Activated T-cell treated with anti-CD3 and anti-CD28 coated beads for 48 hours (primary cell): Measurements from ENCODE around the gene LIG3.
A peak's percentile ranks its signal among the peaks of the same experiment; 100 is the strongest.
"Not testable (repeated sequence)": the region's sequence is repeated elsewhere in the genome, so short reads cannot be mapped to it uniquely, and the experiment has no call there.

Experiments
- DNase-seq: peaks from one replicate; pipeline ENCODE4 v3.0.0-alpha.2; 2020; ENCODE audit warnings: low read depth

LIG3 gene

DNA sequence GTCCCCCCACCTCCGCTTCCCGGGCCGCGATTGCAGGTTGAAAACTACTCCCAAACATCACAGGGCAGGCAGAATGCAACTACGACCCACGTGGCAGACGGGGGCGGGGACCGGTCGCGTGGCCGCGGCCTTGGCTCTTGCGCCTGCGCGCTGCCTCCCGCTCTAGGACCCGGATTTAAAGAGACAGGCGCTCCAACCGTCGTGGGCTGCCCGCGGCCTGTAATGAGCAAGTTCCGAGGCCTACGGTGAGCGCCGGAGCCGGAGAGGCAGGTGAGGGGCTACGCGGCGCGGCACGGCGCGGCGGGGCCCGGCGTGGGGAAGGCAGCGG lies at the start of gene LIG3:
TSS of gene LIG3 (plus strand) at position 160 of the 328 bp plus-strand sequence. CDS start 2,494 bp downstream, outside the sequence.
- DNase-seq: peak; percentile 95

- DNase-seq: not testable (repeated sequence)
Measured at GRCh38 chr17:34950780-34951179, 29.5 kb upstream of the LIG3 start.

DNA sequence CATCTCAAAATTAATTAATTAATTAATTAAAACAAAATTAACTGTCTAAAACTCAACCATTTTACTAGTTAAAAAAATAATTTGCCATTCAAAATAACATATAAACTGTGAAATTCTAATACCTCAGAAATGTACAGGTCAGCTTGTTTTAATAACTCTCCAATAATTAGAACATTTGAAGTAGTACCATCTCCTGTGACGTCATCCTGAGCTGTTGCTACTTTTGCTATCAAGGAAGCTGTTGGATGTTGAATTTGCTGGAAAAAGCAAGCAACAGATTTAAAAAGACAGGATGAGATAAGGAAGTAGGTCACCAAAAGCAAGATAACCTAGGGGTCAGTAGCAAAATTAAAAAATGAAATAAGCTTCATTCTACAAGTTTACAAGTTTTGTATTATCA lies 21.9 kb upstream of the LIG3 start:
- no peak for DNase-seq

GRCh38 chr17:34961093-34961911 lies 19.0 kb upstream of the LIG3 start, which contains the start of the genes CCT6B and ZNF830:
Gene CCT6B, minus strand, starts transcription at chr17:34961460. Its CDS starts 67 bp downstream, at chr17:34961393.
Gene ZNF830, plus strand, starts transcription at chr17:34961540. Its CDS starts 27 bp downstream, at chr17:34961567.
- DNase-seq: peak; percentile 82

GRCh38 chr17:34974179-34974578 lies 6.1 kb upstream of the LIG3 start:
- no peak for DNase-seq

DNA sequence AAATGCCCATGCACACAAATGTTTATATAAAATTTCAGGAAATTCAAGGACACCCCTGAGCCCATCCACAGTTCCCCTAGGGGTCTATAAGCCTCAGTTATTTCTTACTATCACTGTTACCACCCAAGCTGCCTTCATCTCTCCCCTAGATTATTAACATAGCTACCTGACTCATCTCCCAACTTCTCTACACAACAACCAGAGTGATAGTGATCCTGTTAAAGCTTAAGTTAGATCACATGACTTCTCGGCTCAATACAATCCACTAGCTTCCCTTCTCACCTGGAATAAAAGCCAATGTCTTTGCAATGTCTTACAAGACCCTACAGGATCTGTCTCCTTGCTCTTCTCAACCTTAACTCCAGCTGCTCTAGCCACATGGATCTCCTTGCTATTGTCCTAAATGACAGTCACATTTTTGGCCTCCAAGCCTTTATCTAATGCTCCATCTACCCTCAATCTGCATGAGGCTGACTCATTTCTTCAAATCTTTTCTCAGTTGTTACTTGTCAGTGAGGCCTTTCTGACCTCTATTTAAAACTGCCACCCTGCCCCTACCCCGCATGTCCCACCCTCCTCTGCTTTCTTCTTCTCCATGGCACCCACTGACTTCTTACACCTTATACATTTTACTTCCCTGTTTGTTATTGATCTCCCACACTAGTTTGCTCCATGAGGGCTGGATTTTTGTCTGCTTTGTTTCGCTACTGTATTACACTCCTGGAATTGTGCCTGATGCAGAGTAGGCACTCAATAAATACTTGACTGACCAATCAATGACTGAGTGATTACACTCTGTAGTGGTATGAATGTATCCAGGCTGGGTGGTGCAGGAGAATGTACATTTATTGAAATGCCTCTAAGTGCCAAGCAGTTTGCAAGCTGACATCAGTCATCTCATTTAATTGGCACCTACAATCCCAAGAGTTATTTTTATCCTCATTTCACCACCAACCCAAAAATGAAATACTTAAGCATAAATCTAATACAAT lies 5.2 kb upstream of the LIG3 start:
- no peak for DNase-seq

DNA sequence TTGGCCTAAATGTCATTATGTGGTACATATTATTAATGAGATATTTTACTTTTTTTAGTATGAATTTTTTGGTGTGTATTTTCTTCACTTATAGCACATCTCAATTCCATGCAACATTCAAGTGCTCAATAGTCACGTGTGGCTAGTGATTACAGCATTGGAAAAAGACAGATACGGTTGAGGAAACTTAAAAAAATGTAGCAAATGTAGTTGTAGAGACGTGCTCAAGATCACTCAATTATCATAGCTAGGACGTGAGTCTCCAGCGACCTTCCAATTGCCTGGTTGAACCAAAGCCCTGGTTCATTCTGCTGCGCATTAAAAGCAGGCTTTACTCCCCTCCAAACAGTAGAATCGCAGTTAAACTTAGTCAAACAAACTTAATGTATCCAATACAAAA lies 1.2 kb upstream of the LIG3 start:
- no peak for DNase-seq

GRCh38 chr17:34979650-34980352 lies 511 bp upstream of the LIG3 start:
- DNase-seq: no peak

DNA sequence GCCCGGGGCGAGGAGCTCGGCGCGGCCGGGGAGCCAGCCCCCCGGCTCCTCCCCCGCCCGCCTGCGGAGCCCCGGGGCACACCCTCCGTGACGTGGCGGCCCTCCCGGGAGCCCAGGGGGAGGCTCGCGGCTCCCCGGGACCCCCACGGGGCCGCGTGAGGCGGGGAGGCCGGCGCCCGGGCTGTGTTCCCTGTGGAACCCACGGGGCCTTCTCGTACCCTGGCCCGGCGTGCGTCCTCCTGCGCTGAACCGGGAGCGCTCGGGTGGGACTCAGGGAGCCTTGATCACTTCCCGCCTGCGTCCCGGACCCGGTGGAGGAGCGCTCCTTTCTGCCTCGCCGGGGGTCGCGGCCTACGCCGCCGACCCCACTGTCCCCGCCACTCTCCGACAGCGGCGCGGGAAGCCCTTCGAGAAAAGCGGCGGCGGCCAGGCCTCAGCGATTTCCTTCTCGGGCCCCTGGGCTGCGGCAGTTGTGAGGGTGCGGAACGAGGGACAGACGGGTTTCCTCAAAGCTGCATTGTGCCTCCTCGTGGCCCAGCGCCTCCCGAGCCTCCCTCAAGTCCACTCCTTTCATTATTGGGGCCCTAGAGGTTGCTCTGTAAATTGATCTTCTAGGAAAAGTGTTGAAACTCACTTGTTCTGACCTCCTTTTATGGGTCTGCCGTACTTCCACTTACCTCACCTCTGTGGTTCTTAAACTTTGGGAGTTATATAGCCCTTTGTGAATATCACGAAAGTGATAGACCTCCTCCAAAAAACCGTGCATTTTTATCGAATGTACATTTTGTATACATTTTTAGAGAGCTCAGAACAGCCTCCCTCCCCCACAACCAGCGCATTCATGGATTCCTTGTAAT lies 597 bp downstream of the LIG3 start:
- peak; percentile 59 for DNase-seq

GRCh38 chr17:34981538-34982241 lies 1.4 kb downstream of the LIG3 start:
- no peak for DNase-seq

GRCh38 chr17:34987232-34987631 lies 6.9 kb downstream of the LIG3 start:
- no peak for DNase-seq

DNA sequence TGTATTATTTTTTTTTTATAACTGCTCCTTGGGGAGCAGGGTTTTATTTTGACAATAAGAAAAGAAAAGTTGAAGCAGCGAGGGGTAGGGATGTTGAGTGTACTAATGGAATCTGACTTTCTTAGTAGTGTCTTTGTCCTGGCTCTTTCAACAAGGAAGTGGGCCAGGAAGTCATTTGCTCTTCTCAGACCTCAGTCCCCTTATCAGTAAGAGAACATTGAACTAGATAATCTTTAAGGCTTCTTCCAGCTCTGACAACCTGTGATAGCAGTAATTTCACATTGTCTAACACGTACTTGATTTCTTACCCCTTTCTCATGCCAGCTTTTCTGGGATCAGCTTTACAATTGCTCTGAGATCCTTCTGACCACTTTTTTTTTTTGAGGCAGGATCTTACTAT lies 8.3 kb downstream of the LIG3 start:
- no peak for DNase-seq

DNA sequence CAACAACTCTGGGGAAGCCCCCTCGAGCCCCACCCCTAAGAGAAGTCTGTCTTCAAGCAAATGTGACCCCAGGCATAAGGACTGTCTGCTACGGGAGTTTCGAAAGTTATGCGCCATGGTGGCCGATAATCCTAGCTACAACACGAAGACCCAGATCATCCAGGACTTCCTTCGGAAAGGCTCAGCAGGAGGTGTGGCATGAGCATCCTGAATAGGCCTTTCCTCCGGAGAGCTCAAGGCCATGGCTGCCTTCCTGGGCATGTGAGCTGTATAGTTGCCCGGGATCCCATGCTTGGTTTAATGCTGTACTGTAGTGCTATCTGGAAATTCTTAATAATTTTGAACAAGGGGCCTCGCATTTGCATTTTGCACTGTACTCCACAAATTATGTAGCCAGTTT lies 9.2 kb downstream of the LIG3 start:
- no peak for DNase-seq

DNA sequence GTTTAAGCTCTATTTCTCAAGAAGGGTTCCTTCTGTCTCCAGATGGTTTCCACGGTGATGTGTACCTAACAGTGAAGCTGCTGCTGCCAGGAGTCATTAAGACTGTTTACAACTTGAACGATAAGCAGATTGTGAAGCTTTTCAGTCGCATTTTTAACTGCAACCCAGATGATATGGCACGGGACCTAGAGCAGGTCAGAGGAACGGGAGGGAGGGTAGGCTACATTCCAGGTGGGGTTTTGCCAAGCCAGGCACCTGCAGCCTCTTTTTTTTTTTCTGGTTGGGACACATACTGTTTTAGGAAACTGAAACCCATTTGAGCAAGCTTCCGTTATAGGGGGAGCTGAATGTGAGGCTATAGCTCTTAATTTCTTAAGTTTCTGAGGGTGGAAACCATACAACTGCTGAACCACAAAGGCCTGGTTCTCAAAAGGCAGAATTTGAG lies 10.6 kb downstream of the LIG3 start:
- no peak for DNase-seq

DNA sequence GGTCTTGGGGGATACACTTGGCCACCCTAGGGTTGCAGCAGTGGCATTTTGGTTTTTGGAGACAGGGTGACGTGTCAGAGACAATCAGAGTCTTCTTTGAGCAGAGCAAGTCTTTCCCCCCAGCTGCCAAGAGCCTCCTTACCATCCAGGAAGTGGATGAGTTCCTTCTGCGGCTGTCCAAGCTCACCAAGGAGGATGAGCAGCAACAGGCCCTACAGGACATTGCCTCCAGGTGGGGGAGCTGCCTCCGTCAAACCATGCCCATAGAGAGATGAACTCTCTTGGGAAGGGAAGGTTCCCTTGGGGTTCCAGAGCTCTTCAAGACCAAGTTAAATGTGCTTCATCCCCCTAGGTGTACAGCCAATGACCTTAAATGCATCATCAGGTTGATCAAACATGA lies 11.3 kb downstream of the LIG3 start:
- DNase-seq: no peak

- no peak for DNase-seq
Measured at GRCh38 chr17:34993031-34993430, 12.7 kb downstream of the LIG3 start.

DNA sequence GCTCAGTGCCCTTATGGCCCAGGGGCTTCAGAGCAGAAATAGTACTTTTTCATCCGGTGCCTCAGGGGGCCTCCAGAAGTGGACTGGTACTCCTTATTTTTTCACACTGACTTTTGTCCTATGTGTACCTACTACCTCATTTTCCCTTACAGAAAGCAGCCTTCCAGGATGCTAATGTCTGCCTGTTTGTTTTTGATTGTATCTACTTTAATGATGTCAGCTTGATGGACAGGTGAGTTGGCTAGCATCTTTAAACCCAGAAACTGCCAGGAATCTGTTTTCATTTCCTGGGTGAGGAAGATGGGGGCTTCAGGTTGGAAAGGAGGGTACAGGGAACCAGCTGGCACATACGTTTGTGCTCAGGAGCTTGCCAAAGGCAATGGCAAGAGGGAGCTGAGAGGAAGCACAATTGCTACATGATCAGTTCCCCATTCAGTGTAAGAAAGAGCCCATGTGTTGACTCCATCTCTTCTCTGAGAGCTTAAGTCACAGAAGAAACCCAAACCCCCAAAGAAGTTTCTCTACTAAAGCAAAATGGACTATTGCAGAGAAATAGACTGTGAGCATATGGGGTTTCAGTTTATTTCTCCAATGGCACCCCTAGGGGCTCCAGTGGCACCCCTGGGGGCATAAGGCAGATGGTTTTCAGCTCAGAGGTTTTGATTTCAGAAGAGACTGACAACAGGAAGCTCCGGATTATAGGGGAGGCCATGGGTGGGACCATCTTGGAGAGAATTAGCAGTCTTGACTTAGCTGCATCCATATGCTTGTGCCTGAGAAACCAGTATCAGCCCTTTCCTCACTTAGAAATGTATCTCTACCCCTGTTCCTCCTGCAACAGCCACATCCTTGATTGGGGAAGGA lies 16.3 kb downstream of the LIG3 start:
- no peak for DNase-seq

DNA sequence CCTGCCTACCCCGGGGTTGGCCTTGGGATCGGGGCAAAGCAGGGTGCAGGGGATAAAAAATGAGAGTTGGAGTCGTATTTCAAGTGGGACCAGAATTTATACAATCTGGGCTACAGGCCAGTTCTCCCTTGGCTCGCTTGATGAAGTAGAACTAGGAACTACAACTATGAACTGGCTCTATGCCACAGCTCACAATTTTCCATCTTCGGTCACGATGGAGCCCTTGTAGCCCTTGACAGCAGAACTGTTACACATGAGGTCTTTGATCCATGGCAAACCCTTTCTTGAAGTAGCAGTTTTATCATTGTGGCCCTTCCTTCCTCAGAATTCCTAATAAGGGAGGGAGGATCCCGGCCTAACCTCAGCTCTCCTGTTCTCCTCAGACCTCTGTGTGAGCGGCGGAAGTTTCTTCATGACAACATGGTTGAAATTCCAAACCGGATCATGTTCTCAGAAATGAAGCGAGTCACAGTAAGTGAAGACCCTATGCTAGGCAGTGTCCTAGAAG lies 17.1 kb downstream of the LIG3 start:
- no peak for DNase-seq

- DNase-seq: peak; percentile 75
Measured at GRCh38 chr17:34998205-34998604, 17.9 kb downstream of the LIG3 start.
